OCI-M2 (cell line): ENCODE results near the gene RNF7.
A peak's percentile ranks its signal among the peaks of the same experiment; 100 is the strongest.
"Not testable (repeated sequence)": the region's sequence is repeated elsewhere in the genome, so short reads cannot be mapped to it uniquely, and the experiment has no call there.

Experiments used
- DNase-seq: peaks from one replicate; lab custom pipeline; 2025; ENCODE audit not compliant: unreplicated experiment; lab: John Stamatoyannopoulos, UW

Gene RNF7

DNA sequence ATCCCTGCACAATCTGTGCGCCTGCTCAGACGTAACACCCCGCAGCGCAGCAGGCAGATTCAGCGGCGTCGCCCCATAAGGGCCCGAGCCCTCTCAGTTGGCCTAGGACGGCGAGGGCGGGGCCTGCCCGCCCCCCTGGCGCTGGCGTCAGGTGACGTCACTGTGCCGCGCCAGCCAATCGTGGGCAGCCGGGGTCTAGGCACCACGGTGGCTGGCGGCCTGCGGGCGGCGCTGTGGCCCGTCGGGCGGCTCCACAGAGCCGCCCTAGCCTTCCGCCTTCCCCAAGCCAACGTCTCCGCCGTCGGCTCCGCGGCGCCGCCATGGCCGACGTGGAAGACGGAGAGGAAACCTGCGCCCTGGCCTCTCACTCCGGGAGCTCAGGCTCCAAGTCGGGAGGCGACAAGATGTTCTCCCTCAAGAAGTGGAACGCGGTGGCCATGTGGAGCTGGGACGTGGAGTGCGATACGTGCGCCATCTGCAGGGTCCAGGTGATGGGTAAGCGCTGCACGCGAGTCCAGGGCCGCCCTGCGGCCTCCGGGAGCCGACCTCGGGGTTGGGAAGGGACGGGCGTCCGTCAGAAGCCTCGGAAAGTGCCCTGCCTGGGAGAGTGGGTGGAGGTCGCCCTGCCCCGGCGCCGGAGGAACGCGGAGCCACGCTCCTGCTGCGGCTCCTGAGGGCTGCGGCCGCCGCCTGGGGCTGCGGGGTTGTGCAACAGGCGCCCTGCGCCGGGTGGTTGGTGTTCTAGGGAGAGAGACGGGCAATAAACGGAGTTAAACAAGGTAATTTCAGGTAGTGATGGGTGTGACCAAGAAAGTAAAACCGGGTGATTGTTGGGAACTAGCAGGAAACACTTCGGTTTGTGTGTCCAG, at the start of gene RNF7:
Gene RNF7, plus strand, starts transcription at position 277 of the 869 bp plus-strand sequence. Its CDS starts 44 bp downstream, at position 321.
- peak; percentile 48 for DNase-seq

DNA sequence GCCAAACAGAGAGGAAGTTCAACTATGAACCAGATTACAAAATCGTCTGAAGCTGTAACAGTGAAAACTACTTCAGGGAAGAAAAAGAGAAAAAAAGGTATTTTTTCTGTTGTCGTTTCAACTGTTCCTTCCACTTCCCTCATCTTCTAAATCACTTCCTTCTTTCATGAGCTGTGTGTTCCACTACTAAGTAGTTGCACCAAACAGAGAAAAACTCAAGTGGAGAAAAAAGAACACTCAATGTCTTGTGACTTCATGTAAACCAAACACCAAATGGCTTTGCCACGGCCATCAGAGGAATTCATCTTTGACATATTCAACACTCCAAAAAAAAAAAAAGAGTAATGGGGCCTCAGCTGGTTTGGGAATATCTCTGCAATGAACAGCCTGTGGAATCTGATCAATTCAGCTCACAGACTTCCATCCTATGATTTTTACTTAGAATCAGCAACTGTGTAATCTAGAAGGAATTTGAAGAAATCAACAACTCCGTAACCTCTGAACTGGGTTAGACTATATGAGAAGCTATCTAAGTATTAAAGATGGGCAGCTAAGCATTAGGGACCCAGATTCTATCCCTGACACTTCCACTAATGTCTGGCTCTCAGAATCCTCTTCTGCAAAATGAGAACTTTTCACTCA, 47.5 kb upstream of the RNF7 start:
- DNase-seq = no peak

DNA sequence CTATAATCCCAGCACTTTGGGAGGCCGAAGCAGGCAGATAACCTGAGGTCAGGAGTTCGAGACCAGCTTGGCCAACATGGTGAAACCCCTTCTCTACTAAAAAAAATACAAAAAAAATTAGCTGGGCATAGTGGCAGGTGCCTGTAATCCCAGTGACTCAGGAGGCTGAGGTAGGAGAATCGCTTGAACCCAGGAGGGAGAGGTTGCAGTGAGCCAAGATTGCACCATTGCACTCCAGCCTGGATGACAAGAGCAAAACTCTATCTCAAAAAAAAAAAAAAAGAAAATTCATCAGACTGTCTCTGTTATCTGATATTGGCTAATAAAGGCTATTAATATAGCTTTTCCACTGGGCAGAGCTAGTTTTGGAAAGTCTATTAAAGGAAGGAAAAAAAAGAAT, 46.6 kb upstream of the RNF7 start:
- not testable (repeated sequence) for DNase-seq

GRCh38 chr3:141692973-141693372, 45.1 kb upstream of the RNF7 start:
- not testable (repeated sequence) for DNase-seq

DNA sequence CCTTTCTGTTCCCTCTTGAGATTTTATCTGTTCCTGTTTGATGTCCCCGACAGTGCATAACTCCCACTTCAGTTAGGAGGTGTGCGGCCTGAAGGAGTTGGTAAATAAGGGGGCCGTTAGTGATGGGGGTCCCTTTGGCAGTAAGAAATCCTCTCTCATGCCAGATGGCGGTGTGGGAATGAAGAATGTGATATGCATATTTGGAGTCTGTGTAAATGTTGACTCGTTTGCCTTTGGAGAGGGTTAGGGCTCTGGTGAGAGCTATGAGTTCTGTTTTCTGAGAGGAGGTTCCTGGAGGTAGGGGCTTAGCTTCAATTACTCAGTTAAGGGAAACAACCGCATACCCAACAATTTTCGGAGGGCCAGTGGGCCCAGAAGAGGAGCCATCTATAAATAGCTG, 38.8 kb upstream of the RNF7 start:
- no peak for DNase-seq

DNA sequence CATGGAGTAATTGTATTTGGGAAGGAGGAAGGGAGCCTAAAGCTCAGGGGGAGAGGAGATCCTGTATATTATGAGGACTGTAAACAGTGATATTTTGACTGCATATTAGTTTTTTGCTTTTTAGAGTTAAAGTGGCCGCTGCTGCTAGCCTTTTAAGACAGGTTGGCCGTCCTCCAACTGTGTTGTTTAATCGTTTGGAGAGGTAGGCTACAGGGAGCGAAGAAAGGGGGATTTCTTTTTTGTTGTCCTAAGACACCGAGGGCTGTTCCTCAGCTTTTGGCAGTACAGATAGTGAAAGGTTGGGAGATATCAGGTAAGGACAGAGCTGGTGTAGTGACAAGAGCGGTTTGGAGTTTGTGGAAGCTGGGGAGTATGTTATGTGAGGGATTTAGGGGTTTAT, 38.2 kb upstream of the RNF7 start:
- DNase-seq = no peak

GRCh38 chr3:141703367-141703766, 34.7 kb upstream of the RNF7 start:
- DNase-seq = not testable (repeated sequence)

- no peak for DNase-seq
Observed at GRCh38 chr3:141707741-141708203, 30.3 kb upstream of the RNF7 start.

GRCh38 chr3:141708367-141708766, 29.7 kb upstream of the RNF7 start:
- DNase-seq = no peak

- DNase-seq = no peak
Observed at GRCh38 chr3:141709126-141709770, 28.9 kb upstream of the RNF7 start.

DNA sequence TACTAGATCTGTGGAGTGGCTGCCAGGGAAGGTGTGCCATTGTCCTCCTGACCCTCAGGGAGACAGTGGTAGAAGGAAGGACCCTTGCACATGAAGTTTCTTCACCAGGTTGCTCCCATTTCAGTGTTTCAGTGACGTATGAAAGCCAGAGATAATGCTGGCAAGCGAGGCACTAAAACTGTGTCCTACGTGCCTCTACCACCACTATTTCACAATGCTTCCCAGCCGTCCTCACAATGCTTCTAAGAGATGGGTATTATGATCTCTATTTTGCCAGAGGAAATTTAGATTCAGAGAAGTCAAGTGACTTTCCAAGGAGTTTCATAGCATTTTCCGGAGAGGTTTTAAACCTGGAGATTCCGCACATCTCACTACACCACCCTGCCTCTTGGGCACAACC, 28.0 kb upstream of the RNF7 start:
- no peak for DNase-seq

DNA sequence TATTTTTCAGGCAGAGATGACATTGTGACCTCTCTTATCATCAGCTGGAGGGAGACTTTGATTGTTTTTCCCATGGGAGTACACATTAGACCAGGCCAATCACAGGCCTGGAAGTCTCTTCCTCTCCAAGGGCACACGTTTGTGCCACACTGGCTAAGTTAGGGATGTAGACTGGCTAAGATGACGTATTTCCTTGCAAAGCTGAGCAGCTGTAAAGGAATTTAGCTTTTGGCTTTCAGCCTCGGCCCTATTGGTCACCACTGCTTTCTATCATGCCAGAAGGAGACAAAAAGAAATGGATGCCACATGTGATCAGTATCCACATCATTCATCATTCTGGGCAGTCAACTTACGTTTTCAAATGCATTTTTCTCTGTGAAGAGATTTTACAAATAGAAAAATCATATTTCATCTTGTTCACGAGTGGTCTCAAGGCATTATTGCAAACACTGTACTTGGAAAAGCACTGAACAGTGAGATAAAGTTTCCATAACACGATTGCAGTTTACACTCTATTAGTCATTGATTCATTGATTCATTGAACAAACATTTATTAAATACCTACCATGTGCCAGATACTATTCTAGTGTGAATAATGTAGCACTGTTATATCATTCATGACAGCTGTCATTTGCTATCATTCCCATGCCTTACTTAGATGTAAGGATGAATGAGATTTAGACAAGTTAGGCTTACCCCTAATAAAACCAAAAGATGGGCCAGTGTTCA, 27.0 kb upstream of the RNF7 start:
- DNase-seq = no peak

GRCh38 chr3:141714671-141715070, 23.4 kb upstream of the RNF7 start:
- DNase-seq = no peak

DNA sequence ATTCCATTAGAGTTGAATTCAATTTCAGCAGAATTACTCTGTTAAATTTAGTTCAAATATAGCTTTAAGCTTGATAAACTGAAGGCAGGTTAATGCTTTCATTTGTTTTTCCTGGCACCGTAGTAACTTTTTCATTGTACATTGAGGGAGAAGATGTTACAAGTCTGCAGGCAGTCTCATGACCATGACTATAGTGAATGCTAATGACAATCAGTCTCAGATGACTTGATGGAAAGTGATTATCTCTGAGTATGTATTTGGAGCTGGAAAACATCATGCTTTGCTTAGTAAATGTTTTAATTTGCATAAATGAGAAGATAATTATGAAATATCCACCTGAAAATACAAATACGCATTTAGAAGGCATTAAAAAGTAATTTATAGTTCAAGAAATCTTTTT, 16.0 kb upstream of the RNF7 start:
- DNase-seq = no peak

DNA sequence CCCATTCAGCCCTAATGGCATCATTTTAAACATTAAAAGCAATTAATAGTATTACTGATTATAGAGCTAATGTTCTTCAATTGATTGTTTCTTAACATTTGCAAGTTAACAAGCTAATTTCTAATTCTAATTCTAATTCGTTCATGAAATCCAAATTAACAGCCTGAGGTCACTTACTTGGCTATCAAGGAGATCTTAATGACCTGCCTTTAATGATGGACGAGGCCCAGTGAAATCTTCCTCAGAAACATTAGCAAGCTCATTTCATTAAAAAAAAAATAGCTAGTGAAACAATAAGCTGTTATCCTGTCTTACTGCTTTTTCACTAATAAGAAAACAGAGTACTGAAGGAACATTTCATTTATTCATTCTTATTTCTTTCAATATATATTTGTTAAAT, 15.4 kb upstream of the RNF7 start:
- no peak for DNase-seq

DNA sequence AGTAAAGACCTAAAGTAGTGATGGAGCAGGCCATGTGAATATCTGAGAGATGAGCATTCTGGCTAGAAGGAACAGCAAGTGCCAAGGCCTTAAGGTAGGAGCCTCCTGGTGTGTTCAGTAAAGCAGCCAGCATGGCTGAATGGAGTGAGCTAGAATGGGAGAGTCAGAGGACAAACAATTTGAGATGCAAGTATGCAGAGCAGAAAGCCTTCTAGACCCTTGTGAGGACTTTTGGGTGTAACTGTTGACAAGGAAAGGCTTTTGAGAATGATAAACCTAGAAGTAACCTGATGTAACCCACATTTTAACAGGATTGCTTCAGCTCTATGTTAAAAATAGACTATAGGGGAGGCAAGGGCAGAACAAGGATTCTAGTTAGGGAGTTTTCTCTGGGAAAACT, 14.8 kb upstream of the RNF7 start:
- no peak for DNase-seq

GRCh38 chr3:141724186-141724585, 13.9 kb upstream of the RNF7 start:
- no peak for DNase-seq

- no peak for DNase-seq
Observed at GRCh38 chr3:141725036-141725435, 13.1 kb upstream of the RNF7 start.

GRCh38 chr3:141726483-141726882, 11.6 kb upstream of the RNF7 start:
- no peak for DNase-seq

GRCh38 chr3:141728355-141728892, 9.7 kb upstream of the RNF7 start:
- no peak for DNase-seq

DNA sequence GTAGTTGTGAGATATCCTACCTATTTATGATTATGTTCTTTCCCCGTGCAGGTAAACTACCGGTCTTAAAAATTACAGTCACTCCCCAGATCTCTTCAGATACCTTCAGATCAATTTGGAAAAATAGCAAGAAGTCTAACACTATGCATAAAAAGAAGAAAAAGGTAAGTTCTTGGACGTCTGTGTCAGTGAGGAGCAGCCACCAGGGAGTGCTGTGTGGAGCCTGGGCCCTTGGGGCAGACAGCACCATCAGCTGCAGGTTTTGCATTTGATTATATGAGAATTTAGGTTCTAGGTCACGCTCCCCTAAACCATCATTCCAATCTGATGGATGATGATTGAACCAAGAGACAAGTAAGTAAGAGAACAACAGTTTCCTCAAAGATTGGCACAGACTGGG, 8.9 kb upstream of the RNF7 start:
- DNase-seq = no peak
